Measurements from ENCODE around the gene CARD10. TPM values are rescaled to one million over a fixed set of nuclear protein-coding genes. Genes with fewer than 3 reads are reported as not detected.
A peak's percentile ranks its signal among the peaks of the same experiment; 100 is the strongest.

CARD10 gene
- total RNA-seq, 3 donors from 2014 or later (not counting 1 experiment from before 2014, with no cell fraction given) = 0.09 to 0.16 (median 0.10) TPM

DNA sequence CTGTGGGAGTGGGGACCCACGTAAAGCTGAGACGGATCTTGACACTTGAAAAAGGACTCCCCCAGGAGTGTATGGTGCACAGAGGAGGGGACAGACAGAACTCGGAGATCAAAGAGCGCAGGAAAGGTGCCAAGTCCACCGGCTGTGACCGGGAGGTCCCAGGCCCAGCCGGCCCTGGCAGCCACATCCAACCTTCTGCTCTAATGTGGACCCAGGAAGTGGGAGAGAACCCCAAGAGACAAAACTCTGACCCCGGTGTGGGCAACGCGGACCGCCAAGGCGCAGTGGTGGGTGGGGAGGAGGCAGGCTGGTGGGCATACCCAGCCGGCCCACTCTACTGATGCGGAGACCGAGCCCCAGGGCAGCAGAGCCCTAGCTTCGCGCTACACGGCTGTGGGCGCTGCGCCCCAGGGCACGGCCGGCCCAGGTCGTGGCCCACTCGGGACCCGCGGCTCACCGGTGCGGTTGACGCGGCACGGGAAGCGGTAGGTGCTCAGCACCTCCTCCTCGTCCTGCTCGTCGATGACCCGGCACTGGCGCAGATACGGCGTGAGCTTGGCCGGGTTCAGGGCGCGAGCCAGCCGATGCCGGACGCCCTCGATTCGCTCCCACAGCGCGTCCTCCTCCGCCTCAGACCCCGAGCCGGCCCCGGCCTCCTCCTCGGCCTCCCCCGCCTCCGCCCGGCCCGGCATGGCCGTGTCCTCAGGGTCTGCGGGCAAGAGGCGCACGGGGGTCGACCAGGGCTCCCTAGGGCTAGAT, 527 bp downstream of the CARD10 start:
- peaks cover 25 to 27% of the 10 kb centered on the region in 2 donors for H3K27me3 Mint-ChIP-seq (ENCODE audit: low read depth in 2 of 2)
- 20% methylated on average over 63 of the region's 63 CpGs for WGBS (ENCODE audit: insufficient coverage)
- no peak overlapping the region for H3K27ac Mint-ChIP-seq
- H3K36me3 Mint-ChIP-seq = peaks cover 7% of the 10 kb centered on the region
- peak in 1 of 3 donors; percentile 35 for ATAC-seq
- peaks cover 14% of the 10 kb centered on the region for H3K27me3 ChIP-seq (ENCODE audit: control insufficient read depth, insufficient read depth, low read length)
- H3K4me3 ChIP-seq (ENCODE audit: low read length) = no peak overlapping the region
- no peaks in the 10 kb centered on the region for H3K9me3 Mint-ChIP-seq
- no peak overlapping the region for H3K27ac ChIP-seq (ENCODE audit: low read length)
- H3K9me3 ChIP-seq (ENCODE audit: control insufficient read depth, insufficient read depth, low read length) = no peaks in the 10 kb centered on the region
- intact Hi-C loops (cut with micrococcal nuclease) = no loop called here
- H3K36me3 ChIP-seq (ENCODE audit: control insufficient read depth, insufficient read depth, low read length) = no peaks in the 10 kb centered on the region
- peaks cover 6% of the 10 kb centered on the region for H3K4me1 ChIP-seq (ENCODE audit: control insufficient read depth, insufficient read depth, low read length)
- TF ChIP-seq CTCF (IDR thresholded peaks at IDR 0.05) = no peak
- peaks cover 0 to 6% of the 10 kb centered on the region in 2 donors for H3K4me1 Mint-ChIP-seq
- no peak for DNase-seq
- peak overlapping the region; percentile 83 for H3K4me3 Mint-ChIP-seq

DNA sequence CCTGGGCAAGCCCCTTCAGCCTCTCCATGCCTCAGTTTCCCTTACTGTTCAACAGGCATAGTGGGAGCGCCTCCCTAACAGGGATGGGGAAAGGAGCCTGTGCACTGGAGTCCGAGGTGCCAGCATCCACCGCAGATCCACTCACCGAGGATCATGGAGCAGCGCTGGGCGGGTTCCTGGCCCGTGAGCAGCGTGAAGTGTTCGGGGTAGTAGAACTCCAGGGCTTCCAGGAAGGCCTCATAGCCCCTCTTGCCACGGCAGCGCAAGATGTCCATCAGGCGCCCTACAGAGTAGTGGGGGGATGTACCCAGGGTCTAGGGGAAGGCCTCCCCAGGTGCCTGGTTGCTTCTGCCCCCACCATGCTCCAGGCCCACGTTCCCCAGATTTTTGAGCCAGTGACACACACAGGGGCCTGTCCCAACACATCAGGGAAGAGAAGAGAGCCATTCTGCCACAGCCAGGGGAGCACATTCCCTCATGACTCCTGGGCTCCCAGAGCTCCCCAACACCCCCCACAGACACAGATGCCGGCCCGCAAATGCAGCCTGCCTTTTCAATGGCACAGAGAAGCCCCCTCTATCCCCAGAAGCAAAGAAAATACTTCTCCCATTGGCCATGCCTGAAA, 1.3 kb downstream of the CARD10 start:
- Histone ChIP-seq H3K27ac (ENCODE audit: low read length) (no peak overlapping the region), H3K9me3 (ENCODE audit: control insufficient read depth, insufficient read depth, low read length) (no peaks in the 10 kb centered on the region), H3K4me1 (ENCODE audit: control insufficient read depth, insufficient read depth, low read length) (peaks cover 6% of the 10 kb centered on the region), H3K36me3 (ENCODE audit: control insufficient read depth, insufficient read depth, low read length) (no peaks in the 10 kb centered on the region), H3K27me3 (ENCODE audit: control insufficient read depth, insufficient read depth, low read length) (peaks cover 14% of the 10 kb centered on the region), H3K4me3 (ENCODE audit: low read length) (no peak overlapping the region)
- intact Hi-C loops (cut with micrococcal nuclease) = no loop called here
- Mint-ChIP-seq H3K27me3 (ENCODE audit: low read depth in 2 of 2) (peaks cover 23 to 26% of the 10 kb centered on the region in 2 donors), H3K36me3 (peaks cover 7% of the 10 kb centered on the region), H3K4me1 (peaks cover 0 to 6% of the 10 kb centered on the region in 2 donors), H3K9me3 (no peaks in the 10 kb centered on the region), H3K4me3 (peak overlapping the region; percentile 83), H3K27ac (no peak overlapping the region)
- TF ChIP-seq CTCF (IDR thresholded peaks at IDR 0.05) = no peak
- WGBS (ENCODE audit: insufficient coverage) = 96% methylated on average over 15 of the region's 15 CpGs
- DNase-seq = no peak
- no peak for ATAC-seq

DNA sequence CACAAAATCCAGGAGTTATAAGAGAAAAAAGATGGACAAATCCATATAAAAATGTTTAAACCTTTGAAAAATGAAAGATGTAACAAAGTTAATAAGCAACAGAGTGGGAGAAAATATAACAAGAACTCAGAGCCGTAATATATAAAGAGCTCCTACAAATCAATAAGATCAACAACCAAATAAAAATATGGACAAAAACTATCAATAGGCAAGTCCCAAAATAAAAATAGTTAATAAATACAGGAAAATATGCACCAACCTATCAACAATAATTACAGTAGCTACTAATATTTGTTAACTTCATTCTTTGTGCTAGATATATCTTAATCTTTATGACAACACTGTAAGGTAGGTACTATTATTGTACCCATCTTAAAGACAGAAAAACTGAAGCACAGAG, 2.8 kb downstream of the CARD10 start:
- TF ChIP-seq CTCF (IDR thresholded peaks at IDR 0.05) = no peak
- WGBS (ENCODE audit: insufficient coverage) = no CpG with 5 or more reads among the region's 1 CpG
- H3K36me3 Mint-ChIP-seq = peaks cover 7% of the 10 kb centered on the region
- Histone ChIP-seq H3K36me3 (ENCODE audit: control insufficient read depth, insufficient read depth, low read length) (no peaks in the 10 kb centered on the region), H3K27ac (ENCODE audit: low read length) (no peak overlapping the region), H3K27me3 (ENCODE audit: control insufficient read depth, insufficient read depth, low read length) (peaks cover 12% of the 10 kb centered on the region), H3K4me3 (ENCODE audit: low read length) (no peak overlapping the region), H3K4me1 (ENCODE audit: control insufficient read depth, insufficient read depth, low read length) (peaks cover 6% of the 10 kb centered on the region), H3K9me3 (ENCODE audit: control insufficient read depth, insufficient read depth, low read length) (no peaks in the 10 kb centered on the region)
- no peaks in the 10 kb centered on the region for H3K9me3 Mint-ChIP-seq
- intact Hi-C loops (cut with micrococcal nuclease) = no loop called here
- DNase-seq (no peak), ATAC-seq (no peak)
- no peak overlapping the region for H3K4me3 Mint-ChIP-seq
- H3K27ac Mint-ChIP-seq = no peak overlapping the region
- H3K4me1 Mint-ChIP-seq = peaks cover 0 to 6% of the 10 kb centered on the region in 2 donors
- peaks cover 15 to 24% of the 10 kb centered on the region in 2 donors for H3K27me3 Mint-ChIP-seq (ENCODE audit: low read depth in 2 of 2)

Measured in natural killer cell (primary cell).